ENCODE measurements around the gene ARHGAP12. TPM values are rescaled to one million over a fixed set of nuclear protein-coding genes. Genes with fewer than 3 reads are reported as not detected.

ARHGAP12 gene
- total and polyA plus RNA-seq, 4 donors, result 8.6 to 66.0 (median 27.0) TPM

DNA sequence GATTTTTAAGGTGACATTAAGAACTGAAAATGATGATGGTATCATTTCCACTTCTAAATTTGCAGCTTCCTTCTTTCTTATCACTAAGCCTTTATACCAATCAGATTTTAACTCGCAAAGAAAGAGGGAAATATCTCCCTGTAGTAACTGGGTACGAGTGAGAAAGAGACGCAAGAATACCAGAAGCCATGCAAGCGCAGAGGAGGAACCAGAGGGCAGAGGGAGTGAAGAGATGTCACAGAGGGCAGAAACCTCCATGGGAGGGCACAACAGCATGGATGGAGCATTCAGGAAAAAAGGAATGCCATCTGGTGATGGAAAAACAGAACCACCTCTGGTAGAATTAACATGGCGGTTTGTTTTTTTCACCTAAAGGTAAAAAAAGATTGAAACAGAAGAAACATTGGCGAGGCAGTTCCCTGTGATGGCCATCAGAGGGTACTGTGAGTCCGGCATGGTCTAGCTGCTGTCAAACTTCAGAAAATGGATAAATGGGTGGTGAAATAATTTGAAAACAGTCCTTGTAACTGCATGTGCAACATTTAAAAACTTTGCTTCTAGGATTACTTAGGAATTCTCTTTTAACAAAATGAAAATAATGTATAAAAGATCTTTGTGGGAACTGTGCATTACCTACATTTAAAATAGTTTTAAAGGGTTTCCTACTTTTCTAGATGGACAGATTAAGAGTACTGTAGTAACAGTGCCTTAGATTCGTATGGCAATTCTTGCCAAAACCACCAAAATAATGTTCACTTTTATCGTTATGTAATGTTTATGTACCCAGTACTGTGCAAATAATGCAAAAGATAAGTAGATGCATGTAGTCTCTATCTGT lies 91.8 kb downstream of the ARHGAP12 start:
- peaks cover 0 to 4% (median 2%) of the 10 kb centered on the region in 4 donors for H3K36me3 ChIP-seq (ENCODE audit: control insufficient read depth in 4 of 4, insufficient read depth in 4 of 4, low read length in 4 of 4)
- peak in 2 of 3 donors; percentile 11 to 18 for DNase-seq
- no peak for ATAC-seq (ENCODE audit: insufficient read depth, low FRiP score)
- 80 to 81% methylated on average over 9 of the region's 9 CpGs for WGBS, 2 donors
- H3K27ac ChIP-seq (ENCODE audit: low read depth in 1 of 2, low read length in 1 of 2), result no peak overlapping the region
- H3K4me1 ChIP-seq (ENCODE audit: control insufficient read depth in 5 of 5, insufficient read depth in 5 of 5, low read length in 5 of 5), result no peaks in the 10 kb centered on the region
- H3K4me3 ChIP-seq, result no peak overlapping the region
- no peaks in the 10 kb centered on the region for H3K9me3 ChIP-seq (ENCODE audit: control insufficient read depth in 4 of 4, insufficient read depth in 3 of 4, low read length in 3 of 4)
- H3K9ac ChIP-seq (ENCODE audit: insufficient read depth in 1 of 2, low read length in 2 of 2), result no peak overlapping the region
- no peaks in the 10 kb centered on the region for H3K27me3 ChIP-seq (ENCODE audit: control insufficient read depth in 3 of 3, insufficient read depth in 3 of 3, low read length in 2 of 3)
- TF ChIP-seq, protein P1, sequence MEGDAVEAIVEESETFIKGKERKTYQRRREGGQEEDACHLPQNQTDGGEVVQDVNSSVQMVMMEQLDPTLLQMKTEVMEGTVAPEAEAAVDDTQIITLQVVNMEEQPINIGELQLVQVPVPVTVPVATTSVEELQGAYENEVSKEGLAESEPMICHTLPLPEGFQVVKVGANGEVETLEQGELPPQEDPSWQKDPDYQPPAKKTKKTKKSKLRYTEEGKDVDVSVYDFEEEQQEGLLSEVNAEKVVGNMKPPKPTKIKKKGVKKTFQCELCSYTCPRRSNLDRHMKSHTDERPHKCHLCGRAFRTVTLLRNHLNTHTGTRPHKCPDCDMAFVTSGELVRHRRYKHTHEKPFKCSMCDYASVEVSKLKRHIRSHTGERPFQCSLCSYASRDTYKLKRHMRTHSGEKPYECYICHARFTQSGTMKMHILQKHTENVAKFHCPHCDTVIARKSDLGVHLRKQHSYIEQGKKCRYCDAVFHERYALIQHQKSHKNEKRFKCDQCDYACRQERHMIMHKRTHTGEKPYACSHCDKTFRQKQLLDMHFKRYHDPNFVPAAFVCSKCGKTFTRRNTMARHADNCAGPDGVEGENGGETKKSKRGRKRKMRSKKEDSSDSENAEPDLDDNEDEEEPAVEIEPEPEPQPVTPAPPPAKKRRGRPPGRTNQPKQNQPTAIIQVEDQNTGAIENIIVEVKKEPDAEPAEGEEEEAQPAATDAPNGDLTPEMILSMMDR (IDR thresholded peaks at IDR 0.05; ENCODE audit: control extremely low read depth, extremely low read depth), result peak; percentile 6

DNA sequence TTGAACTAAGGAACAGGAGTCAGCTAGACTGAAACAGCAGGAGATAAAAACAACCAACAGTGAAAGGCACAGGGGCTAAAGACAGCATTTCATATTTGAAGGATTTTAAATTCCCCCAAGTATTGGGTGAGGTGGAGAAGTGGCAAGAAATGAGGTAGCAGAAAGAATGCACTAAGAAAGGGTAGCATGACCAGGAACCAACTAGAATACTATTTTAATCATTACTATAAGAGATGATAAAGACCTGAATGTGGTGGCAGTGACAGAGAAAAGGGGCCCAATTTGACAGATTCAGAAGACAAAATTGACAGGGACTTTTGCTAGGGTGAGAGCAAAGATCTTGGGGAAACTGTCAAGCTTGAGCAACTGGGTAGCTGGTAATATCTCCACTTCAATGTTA lies 94.9 kb downstream of the ARHGAP12 start:
- ATAC-seq (ENCODE audit: insufficient read depth, low FRiP score), result no peak
- Histone ChIP-seq H3K9ac (ENCODE audit: insufficient read depth in 1 of 2, low read length in 2 of 2) (no peak overlapping the region), H3K36me3 (ENCODE audit: control insufficient read depth in 4 of 4, insufficient read depth in 4 of 4, low read length in 4 of 4) (peaks cover 0 to 2% (median under 1%) of the 10 kb centered on the region in 4 donors), H3K27ac (ENCODE audit: low read depth in 1 of 2, low read length in 1 of 2) (no peak overlapping the region), H3K4me1 (ENCODE audit: control insufficient read depth in 5 of 5, insufficient read depth in 5 of 5, low read length in 5 of 5) (no peaks in the 10 kb centered on the region), H3K27me3 (ENCODE audit: control insufficient read depth in 3 of 3, insufficient read depth in 3 of 3, low read length in 2 of 3) (no peaks in the 10 kb centered on the region), H3K4me3 (no peak overlapping the region), H3K9me3 (ENCODE audit: control insufficient read depth in 4 of 4, insufficient read depth in 3 of 4, low read length in 3 of 4) (no peaks in the 10 kb centered on the region)
- DNase-seq, result no peak
- TF ChIP-seq, protein P1 (IDR thresholded peaks at IDR 0.05; ENCODE audit: control extremely low read depth, extremely low read depth), result no peak

DNA sequence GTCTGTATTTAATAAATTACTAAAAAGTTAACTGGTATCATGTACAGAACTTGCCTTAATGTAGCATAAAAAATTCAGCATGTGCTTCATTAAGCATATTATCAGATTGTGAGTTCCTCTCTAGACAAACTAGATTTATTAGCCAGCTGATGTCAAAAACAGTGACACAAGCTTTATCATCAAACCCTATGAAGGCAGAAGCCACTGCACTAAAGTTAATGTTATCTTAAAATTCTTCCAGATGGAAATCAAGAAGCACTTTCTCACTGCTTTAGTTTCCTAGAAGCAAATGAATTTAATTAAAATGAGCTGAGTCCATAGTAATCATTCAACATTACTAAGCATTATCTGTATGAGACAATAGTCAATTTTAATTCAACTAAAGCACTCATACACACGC lies 96.4 kb downstream of the ARHGAP12 start:
- TF ChIP-seq, protein P1 (IDR thresholded peaks at IDR 0.05; ENCODE audit: control extremely low read depth, extremely low read depth), result no peak
- Histone ChIP-seq H3K9me3 (ENCODE audit: control insufficient read depth in 4 of 4, insufficient read depth in 3 of 4, low read length in 3 of 4) (no peaks in the 10 kb centered on the region), H3K9ac (ENCODE audit: insufficient read depth in 1 of 2, low read length in 2 of 2) (no peak overlapping the region), H3K36me3 (ENCODE audit: control insufficient read depth in 4 of 4, insufficient read depth in 4 of 4, low read length in 4 of 4) (peaks cover 0 to 2% (median 0%) of the 10 kb centered on the region in 4 donors), H3K27me3 (ENCODE audit: control insufficient read depth in 3 of 3, insufficient read depth in 3 of 3, low read length in 2 of 3) (no peaks in the 10 kb centered on the region), H3K27ac (ENCODE audit: low read depth in 1 of 2, low read length in 1 of 2) (no peak overlapping the region), H3K4me1 (ENCODE audit: control insufficient read depth in 5 of 5, insufficient read depth in 5 of 5, low read length in 5 of 5) (no peaks in the 10 kb centered on the region), H3K4me3 (no peak overlapping the region)
- no peak for ATAC-seq (ENCODE audit: insufficient read depth, low FRiP score)
- WGBS, 2 donors, result 95 to 98% methylated on average over 1 of the region's 1 CpG
- no peak for DNase-seq
